G401.6 (cell line): ENCODE results near the gene BCKDK.

Experiments
- FAIRE-seq: peaks from 2 replicates; lab custom pipeline; 2012; peaks lifted over from hg19 to GRCh38; lab: Jason Lieb, UNC

BCKDK gene

GRCh38 chr16:31080035-31080629 lies 28.1 kb upstream of the BCKDK start:
- no peak for FAIRE-seq

GRCh38 chr16:31080756-31081419 lies 27.3 kb upstream of the BCKDK start:
- FAIRE-seq: no peak

- no peak for FAIRE-seq
Measured at GRCh38 chr16:31081428-31082351, 26.5 kb upstream of the BCKDK start.

DNA sequence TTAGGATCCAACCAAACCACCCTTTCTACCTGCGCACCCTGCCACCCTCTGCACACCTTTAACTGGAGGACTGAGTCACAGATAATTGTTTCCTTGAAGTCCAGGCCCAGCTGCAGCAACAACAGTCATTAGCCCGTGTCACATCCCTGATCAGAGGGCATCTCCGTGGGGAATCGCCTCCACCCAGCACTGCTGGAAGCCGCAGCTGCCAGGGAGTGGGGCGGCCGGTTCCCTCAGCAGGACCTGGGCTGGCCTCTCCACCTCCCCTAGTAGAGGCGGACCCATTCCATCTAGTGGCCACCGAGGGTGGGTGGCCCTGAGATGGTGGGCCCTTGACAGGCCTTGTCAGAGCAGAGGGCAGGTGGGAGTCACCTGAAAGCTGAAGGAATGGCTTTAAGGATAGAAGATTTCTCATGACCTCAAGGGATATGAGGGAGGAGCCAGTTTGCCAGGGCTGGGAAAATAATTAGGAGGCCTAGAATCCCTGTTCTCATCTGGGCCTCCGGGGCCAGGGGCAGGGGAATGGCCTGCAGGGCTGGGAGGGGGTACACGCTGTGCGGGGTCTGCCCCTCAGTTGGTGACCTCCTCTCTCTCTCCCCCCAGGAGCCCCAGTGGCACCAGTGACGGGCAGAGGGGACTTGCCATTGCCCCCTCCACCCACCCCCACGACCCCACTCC lies 25.7 kb upstream of the BCKDK start:
- FAIRE-seq: no peak

DNA sequence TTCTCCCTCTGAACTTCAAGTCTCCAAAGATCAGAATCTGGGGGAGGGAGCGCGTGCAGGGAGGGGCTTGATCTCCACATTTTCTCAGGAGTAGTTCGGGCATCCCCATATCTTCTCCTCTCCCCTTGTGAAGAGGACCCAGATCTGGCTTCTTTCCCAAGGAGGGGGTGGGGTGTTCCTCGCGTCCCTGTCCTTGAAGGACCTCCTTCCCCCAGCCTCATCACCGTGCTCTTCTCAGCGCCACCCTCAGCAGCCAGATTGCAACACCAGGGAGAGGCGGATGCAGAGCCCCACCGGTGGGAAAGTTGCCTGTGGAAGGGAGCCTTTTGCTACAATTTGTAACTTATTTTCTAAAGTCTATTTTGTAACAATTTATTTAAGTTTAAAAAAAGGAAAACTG lies 25.1 kb upstream of the BCKDK start:
- no peak for FAIRE-seq

- no peak for FAIRE-seq
Measured at GRCh38 chr16:31083556-31083955, 24.6 kb upstream of the BCKDK start.

DNA sequence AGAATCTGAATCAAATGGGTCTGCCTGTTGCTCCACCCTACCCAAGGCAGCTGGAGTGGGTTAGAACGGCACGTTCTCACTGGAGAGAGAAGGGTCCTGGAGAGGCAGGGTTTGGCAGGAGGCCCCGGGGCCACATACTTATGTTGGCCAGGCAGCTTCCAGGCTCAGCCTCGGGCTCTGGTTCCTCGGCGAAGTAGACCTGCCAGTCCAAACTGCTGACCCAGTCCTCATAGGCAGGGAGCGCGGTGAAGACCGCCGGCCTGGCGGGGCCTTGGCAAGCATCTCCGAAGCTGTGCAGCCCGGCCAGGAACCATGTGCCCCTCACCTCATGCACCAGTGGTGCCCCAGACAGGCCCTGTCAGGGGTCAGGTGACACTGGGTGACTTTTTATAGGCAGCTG lies 24.2 kb upstream of the BCKDK start:
- FAIRE-seq: no peak

GRCh38 chr16:31084584-31085302 lies 23.4 kb upstream of the BCKDK start:
- FAIRE-seq: no peak

- no peak for FAIRE-seq
Measured at GRCh38 chr16:31085411-31085810, 22.8 kb upstream of the BCKDK start.

DNA sequence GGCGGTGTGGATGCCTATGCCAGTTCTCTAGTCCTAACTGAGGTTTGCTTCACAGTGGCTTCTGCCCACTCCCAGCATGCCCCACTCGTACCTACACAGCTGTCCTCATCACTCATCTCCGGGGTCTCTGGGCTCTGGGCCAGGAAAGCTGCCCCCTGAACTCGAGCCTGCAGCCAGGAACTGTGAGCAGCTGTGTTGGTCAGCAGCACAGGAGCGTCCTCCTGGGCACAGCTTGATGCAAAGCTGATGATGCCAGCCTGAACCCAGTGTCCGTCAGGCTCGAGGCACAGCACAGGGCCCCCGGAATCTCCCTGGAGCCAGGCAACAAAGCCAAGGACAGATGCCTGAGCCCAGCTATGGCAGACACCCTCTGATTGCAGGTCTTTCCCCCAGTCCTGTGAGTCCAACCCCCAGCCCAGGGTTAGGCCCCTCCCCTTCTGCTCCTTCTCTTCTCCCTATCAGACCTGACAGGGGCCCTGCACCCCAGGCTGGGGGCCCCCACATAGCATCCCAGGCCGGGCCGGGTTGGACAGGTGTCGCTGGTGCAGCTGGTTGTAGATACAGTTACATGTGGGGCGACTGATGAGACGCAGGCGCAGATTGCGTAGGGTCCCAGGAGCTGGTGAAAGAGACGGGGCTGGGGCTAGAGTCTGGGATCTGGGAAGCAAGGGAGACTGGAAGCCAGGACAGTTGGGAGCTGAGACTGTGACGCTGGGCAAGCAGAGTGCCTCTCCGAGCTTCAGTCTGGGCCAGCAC lies 22.1 kb upstream of the BCKDK start:
- no peak for FAIRE-seq

DNA sequence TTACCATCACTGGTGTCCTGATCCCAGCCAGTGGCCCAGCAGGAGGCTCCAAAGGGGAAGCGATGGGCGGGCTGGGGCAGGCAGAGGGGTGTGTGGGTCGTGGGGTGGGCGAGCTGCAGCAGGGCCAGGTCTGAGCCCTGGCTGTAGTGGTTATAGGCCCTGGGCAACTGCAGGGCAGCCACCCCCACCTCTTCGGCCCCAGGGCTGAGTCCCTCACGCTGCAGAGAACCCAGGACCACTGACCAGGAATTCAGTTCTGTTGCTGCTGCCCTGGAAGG lies 21.6 kb upstream of the BCKDK start:
- FAIRE-seq: no peak

- FAIRE-seq: no peak
Measured at GRCh38 chr16:31087481-31087880, 20.7 kb upstream of the BCKDK start.

DNA sequence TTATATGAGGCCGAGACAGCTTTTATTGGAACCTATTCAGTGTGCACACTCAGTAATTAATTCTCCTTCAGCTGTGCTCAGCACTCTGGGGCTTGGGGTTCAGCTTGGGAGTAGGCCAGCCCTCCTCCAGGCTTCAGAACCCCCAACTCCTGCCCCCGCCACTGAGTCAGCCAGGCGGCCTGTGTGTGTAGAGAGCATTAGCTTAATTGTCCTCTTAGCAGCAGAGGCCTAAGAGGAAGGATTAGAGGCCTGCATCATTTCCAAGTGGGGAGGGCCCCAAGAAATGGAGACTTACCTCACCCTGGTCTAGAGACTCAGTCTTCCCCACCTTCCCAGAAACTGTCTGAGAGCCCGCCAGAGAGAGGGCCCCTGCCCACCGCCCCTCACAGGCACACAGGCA lies 20.2 kb upstream of the BCKDK start:
- FAIRE-seq: no peak

GRCh38 chr16:31088459-31089183 lies 19.6 kb upstream of the BCKDK start, which contains the start of gene PRSS53:
TSS of gene PRSS53 (minus strand) at chr16:31088943. CDS start at chr16:31088809, 134 bp downstream.
- no peak for FAIRE-seq

- no peak for FAIRE-seq
Measured at GRCh38 chr16:31089199-31089598, 19.0 kb upstream of the BCKDK start.

GRCh38 chr16:31090540-31090939 lies 17.6 kb upstream of the BCKDK start:
- no peak for FAIRE-seq

DNA sequence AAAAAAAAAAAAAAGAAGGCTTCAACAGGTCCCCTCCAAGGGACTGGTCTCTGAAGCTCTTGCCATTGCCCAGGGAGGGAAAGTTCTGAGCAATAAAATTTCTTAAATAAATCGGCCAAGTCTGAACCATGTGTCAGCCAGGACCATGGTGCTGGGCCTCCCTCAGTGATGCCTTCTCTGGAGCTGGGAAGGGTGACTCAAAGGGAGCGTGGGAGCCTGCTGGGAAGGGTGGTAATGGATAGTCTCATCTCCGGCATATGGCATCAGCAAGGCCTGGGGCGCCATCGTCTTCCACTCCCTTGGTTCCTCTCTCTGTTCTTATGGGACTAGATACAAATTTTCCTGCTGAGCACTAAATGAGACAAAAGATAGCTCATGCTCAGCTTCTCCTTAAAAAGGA lies 15.9 kb upstream of the BCKDK start:
- FAIRE-seq: no peak

GRCh38 chr16:31093132-31093703 lies 15.0 kb upstream of the BCKDK start:
- no peak for FAIRE-seq

DNA sequence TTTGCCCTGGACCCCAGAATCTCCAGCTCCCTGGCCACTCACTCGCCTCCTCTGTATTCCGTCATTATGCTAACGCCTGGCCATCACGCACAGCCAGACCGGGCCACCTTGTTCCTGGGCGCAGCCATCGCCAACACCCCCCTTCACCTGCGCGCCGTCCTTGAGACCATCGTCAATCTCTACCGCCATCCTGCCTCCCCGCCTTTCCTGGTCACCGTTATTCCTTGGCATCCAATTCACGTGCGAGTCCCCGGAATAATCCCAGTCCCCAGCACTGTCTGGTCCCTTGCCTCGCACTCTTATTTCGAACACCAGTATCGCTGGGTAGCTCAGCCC lies 14.1 kb upstream of the BCKDK start:
- no peak for FAIRE-seq

DNA sequence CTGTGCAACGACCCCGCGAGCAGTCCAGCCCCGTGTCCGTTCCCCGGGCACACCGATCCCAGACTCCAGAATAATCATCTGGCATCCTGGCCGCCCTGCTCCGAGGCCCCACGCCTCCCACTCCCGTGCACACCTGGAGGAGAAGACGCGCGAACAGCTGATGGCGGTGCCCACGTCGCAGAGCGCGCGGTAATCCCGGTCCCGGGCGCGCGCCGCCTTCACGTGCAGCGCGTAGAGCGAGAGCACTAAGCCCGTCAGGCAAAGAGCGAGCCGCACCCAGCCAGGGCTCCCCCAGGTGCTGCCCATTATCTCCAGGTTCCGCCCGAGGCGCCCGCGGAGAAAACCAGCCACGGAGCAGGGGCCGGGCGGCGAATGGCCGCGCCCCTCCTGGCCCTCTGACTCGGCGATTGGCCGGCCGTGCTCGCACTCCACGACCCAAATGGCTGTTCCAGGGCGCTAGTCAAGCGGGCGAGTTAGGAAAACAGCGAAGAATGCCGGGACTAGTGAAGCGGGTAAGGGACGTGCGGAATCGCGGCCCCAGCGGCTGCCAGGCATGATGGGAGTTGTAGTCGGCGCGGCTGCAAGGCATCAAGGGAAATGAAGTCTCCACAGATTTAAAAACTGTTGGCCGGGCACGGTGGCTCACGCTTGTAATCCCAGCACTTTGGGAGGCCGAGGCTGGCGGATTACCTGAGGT lies 13.6 kb upstream of the BCKDK start, which contains the start of gene VKORC1:
TSS of gene VKORC1 (minus strand) at position 374 of the 697 bp plus-strand sequence. CDS start at position 306, 68 bp downstream.
- FAIRE-seq: peak; percentile 97
